Activated CD4-positive, alpha-beta T cell treated with anti-CD3 and anti-CD28 coated beads, Interleukin-2, amount 10 ng/mL, durations not matched to agents 24 days and 14 days (primary cell): Measurements from ENCODE around the gene ZNF227. TPM values are rescaled to one million over a fixed set of nuclear protein-coding genes. Genes with fewer than 3 reads are reported as not detected.

Experiments
- DNase-seq: peaks from one replicate; pipeline ENCODE4 v3.0.0; 2022
- H3K27ac Mint-ChIP-seq: one replicate; pipeline ENCODE4 v1.8.0; 2022; ENCODE audit warnings: mild to moderate bottlenecking, mixed read lengths
- H3K27me3 Mint-ChIP-seq: one replicate; pipeline ENCODE4 v1.8.0; 2022; ENCODE audit warnings: mixed read lengths
- H3K36me3 Mint-ChIP-seq: one replicate; pipeline ENCODE4 v1.8.0; 2022; ENCODE audit warnings: low read depth, mild to moderate bottlenecking, mixed read lengths
- H3K4me1 Mint-ChIP-seq: one replicate; pipeline ENCODE4 v1.8.0; 2021; ENCODE audit warnings: mixed read lengths
- H3K4me3 Mint-ChIP-seq: one replicate; pipeline ENCODE4 v1.8.0; 2022; ENCODE audit warnings: mild to moderate bottlenecking, moderate library complexity, mixed read lengths
- H3K9me3 Mint-ChIP-seq: one replicate; pipeline ENCODE4 v1.8.0; 2021; ENCODE audit warnings: mixed read lengths
- intact Hi-C: fragments of 100-400 bp; cut with micrococcal nuclease; formaldehyde crosslinking; loops from one replicate; pipeline ENCODE4 v1.15.1; 2023
- total RNA-seq: library from RNA; stranded (reverse); gene quantifications from 2 replicates; pipeline ENCODE4 v1.2.3, GENCODE V29; 2022

The ZNF227 gene
- total RNA-seq, 1 donor from 2014 or later = 17.8 TPM

DNA sequence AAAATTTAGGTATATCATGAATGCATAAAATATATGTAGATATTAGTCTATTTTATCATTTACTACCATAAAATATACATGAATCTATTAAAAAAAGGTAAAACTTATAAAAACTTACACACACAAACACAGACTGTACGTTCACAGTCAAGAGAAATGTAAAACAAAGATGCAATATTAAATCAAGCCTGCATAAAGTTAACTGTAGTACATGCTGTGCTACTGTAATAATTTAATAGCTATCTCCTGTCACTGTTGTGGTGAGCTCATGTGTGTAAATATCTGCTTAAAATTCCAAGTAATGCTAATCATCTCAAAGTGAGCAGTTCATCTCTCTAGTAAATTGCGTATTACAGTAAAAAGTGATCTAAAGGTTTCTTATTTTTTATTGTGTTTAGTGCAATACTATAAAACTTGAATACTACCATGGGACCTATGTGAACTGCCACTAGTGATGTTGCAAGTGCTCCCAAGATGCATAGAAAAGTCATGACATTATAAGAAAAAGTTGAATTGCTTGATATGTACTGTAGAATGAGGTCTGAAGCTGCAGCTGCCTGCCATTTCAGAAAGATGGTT lies 46.6 kb downstream of the ZNF227 start:
- DNase-seq = no peak
- Mint-ChIP-seq H3K27me3 (no peaks in the 10 kb centered on the region), H3K4me1 (peaks cover 3% of the 10 kb centered on the region), H3K9me3 (peaks cover 39% of the 10 kb centered on the region), H3K4me3 (no peak overlapping the region), H3K36me3 (peaks cover 2% of the 10 kb centered on the region), H3K27ac (no peak overlapping the region)
- intact Hi-C loops = no loop called here

DNA sequence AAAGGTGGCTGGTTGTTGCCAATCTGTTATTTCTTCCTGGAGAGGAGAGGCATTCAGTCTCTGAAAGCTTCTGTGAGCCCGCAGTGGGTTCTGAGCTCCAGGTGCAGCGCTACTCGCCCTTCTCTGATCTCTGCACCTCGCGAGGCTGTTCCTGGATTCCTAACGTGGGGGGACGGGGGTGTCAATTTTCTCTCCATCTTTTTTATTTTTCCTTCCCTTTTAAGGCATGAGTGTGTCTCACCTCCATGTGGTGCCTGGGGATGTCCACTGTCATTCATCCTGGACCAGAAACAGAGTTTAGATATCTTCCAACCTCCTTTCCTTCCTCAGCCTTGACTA lies 48.0 kb downstream of the ZNF227 start:
- Mint-ChIP-seq H3K9me3 (peaks cover 33% of the 10 kb centered on the region), H3K27ac (no peak overlapping the region), H3K4me3 (peak overlapping the region; percentile 71), H3K27me3 (no peaks in the 10 kb centered on the region), H3K36me3 (peaks cover 2% of the 10 kb centered on the region), H3K4me1 (peaks cover 3% of the 10 kb centered on the region)
- intact Hi-C loops = no loop called here
- DNase-seq = no peak

DNA sequence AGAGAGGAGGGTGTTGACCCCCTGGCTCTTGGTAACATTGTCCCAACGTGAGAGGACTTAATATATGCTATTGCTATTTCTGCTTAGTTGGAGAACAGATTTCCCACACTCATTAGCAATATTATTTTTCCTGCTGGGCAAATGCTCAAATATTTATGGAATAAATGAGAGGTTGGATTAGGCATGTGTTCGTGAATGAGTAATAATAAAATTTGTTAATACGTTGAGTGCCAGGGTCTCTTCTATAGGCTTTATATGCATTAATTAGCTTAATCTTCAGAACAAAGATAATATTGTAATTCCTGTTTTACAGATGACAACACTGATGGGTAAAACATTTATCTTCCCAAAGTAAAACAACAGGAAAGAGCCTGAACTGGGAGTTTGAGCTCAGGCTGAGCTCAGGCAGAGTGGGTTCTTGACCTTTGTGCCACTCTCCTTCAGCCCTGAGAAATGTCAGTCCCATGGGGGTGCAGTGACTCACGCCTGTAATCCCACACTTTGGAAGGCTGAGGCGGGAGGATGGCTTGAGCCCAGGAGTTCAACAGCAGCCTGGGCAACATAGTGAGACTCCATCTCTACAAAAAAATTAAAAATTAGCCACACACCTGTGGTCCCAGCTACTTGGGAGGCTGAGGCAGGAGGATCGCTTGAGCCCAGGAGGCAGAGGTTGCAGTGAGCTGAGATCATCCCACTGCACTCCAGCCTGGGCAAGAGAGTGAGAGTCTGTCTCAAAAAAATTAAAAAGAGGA lies 48.5 kb downstream of the ZNF227 start:
- Mint-ChIP-seq H3K27me3 (no peaks in the 10 kb centered on the region), H3K36me3 (peaks cover 2% of the 10 kb centered on the region), H3K4me1 (peaks cover 3% of the 10 kb centered on the region), H3K9me3 (peaks cover 36% of the 10 kb centered on the region), H3K4me3 (peak overlapping the region; percentile 71), H3K27ac (no peak overlapping the region)
- no peak for DNase-seq
- intact Hi-C loops = no loop called here

DNA sequence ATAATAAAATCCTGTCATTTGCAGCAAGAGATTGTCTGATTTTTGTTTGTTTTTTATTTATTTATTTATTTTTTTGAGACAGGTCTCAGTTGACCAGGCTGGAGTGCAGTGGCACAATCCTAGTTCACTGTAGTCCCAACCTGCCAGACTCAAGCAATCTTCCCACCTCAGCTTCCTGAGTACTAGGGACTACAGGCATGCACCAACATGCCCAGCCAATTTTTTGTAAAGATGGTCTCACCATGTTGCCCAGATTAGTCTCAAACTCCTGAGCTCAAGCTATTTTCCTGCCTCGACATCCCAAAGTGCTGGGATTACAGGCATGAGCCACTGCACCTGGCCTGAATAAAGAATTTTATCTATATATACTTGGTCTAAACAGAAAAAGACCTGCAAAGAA lies 65.0 kb downstream of the ZNF227 start:
- peaks cover 3% of the 10 kb centered on the region for H3K36me3 Mint-ChIP-seq
- intact Hi-C loops = no loop called here
- no peak overlapping the region for H3K27ac Mint-ChIP-seq
- H3K4me3 Mint-ChIP-seq = no peak overlapping the region
- no peaks in the 10 kb centered on the region for H3K4me1 Mint-ChIP-seq
- no peaks in the 10 kb centered on the region for H3K27me3 Mint-ChIP-seq
- DNase-seq = no peak
- peaks cover 41% of the 10 kb centered on the region for H3K9me3 Mint-ChIP-seq

DNA sequence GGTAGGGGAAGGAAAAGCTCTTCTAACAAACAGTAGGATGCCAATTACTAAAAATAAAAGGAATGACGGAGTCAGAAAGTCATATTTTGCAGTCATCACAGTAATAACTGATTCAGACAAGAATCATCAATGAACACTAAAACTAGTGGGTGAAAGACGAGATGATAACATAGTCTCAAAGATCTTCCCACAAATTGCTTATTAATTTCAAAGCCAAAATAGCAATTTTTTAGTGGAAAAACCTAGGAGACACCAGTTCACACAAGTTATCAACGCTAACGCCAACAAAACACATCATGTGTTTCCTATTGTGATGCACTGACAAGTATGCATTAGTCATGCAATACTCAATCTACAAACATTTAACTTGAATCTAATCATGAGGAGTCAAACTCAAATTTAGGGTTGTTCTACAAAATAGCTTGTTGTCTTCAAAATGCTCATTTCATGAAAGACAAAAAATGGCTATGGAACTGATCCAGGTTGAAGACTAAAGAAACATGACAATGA lies 65.9 kb downstream of the ZNF227 start:
- Mint-ChIP-seq H3K36me3 (peaks cover 3% of the 10 kb centered on the region), H3K9me3 (peaks cover 41% of the 10 kb centered on the region), H3K27me3 (no peaks in the 10 kb centered on the region), H3K4me3 (no peak overlapping the region), H3K27ac (no peak overlapping the region), H3K4me1 (no peaks in the 10 kb centered on the region)
- no peak for DNase-seq
- intact Hi-C loops = no loop called here

DNA sequence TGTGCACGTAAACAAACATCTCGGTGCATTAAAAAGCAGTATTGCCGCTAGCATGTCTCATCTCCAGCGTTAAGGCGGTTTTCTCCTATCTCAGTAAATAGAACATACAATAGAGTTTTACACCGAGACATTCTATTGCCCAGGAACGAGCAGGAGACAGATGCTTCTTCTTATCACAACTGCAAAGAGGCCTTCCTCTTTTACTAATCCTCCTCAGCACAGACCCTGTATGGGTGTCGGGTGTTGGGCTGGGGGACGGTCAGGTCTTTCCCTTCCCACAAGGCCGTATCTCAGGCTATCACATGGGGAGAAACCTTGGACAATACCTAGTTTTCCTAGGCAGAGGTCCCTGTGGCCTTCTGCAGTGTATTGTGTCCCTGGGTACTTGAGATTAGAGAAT lies 68.6 kb downstream of the ZNF227 start:
- no peak for DNase-seq
- Mint-ChIP-seq H3K4me1 (no peaks in the 10 kb centered on the region), H3K27ac (no peak overlapping the region), H3K27me3 (no peaks in the 10 kb centered on the region), H3K9me3 (peaks cover 39% of the 10 kb centered on the region), H3K36me3 (peaks cover 6% of the 10 kb centered on the region), H3K4me3 (no peak overlapping the region)
- intact Hi-C loops = no loop called here

DNA sequence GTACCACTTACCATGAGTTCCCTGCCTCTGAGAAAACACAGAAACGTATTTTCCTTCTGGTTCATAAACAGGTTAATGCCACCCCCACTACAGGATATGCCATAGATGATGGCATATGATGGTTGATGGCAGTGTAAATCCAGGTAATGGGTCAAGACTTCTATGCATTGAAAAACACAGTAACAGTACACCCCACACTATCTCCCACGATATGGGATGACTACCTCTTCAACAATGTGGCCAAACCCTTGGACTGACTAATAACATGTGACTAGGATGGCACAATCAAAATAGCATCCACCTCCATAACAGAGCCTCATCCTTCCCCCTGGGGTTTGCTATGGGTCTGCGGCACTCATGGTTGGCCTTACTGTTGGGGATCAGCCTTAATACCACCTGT lies 70.5 kb downstream of the ZNF227 start:
- no peaks in the 10 kb centered on the region for H3K27me3 Mint-ChIP-seq
- peaks cover 39% of the 10 kb centered on the region for H3K9me3 Mint-ChIP-seq
- no peak overlapping the region for H3K27ac Mint-ChIP-seq
- no peak for DNase-seq
- peaks cover 14% of the 10 kb centered on the region for H3K36me3 Mint-ChIP-seq
- intact Hi-C loops = no loop called here
- H3K4me3 Mint-ChIP-seq = no peak overlapping the region
- no peaks in the 10 kb centered on the region for H3K4me1 Mint-ChIP-seq

DNA sequence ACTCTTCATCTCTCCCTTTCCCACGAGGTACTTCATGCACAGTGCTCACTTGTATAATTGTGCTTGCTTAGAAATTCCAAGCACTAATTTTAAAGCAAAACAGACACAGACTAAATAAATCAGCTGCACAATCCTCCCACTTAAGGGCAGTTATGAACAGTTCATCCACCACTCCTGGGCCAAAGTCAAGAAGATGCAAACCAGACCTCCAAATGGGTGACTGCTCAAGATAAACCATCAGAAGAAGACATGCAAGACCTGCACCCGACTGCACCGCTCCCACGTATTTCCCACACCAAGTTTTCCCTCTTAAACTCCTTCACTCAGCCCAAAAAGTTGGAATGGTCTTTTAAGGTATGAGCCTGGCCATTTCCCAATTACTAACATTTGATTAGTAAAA lies 72.6 kb downstream of the ZNF227 start:
- Mint-ChIP-seq H3K4me1 (no peaks in the 10 kb centered on the region), H3K4me3 (no peak overlapping the region), H3K27ac (no peak overlapping the region), H3K36me3 (peaks cover 36% of the 10 kb centered on the region), H3K9me3 (peaks cover 38% of the 10 kb centered on the region), H3K27me3 (no peaks in the 10 kb centered on the region)
- DNase-seq = no peak
- intact Hi-C loops = no loop called here

Other genes starting within 250 kb of the ZNF227 start
- gene ZNF155, start 228.3 kb upstream of the ZNF227 start, total RNA-seq = 4.6 and 6.6 TPM in 2 replicates
- gene ZNF230, start 209.6 kb upstream of the ZNF227 start, total RNA-seq = 2.4 and 4.5 TPM in 2 replicates
- gene ZNF222, start 187.2 kb upstream of the ZNF227 start, total RNA-seq = 1.1 and 1.8 TPM in 2 replicates
- gene ZNF223, start 160.5 kb upstream of the ZNF227 start, total RNA-seq = 0.40 TPM in 1 of 2 replicates, not detected in the other
- gene ZNF284, start 140.4 kb upstream of the ZNF227 start, total RNA-seq = 1.2 TPM in 2 replicates
- gene ZNF224, start 118.2 kb upstream of the ZNF227 start, total RNA-seq = 17.0 and 17.4 TPM in 2 replicates
- 2.7 and 3.2 TPM in 2 replicates for gene ZNF225, start 99.1 kb upstream of the ZNF227 start, total RNA-seq
- 10.9 and 12.9 TPM in 2 replicates for gene ZNF234, start 71.0 kb upstream of the ZNF227 start, total RNA-seq
- gene ZNF226, start 47.4 kb upstream of the ZNF227 start, total RNA-seq = 10.4 and 12.3 TPM in 2 replicates
- 0.12 TPM in 1 of 2 replicates, not detected in the other for gene ZNF233, start 47.4 kb downstream of the ZNF227 start, total RNA-seq
- gene ZNF235, start 92.5 kb downstream of the ZNF227 start, total RNA-seq = 2.8 and 3.1 TPM in 2 replicates
- not detected in 2 replicates for gene ZNF112, start 144.1 kb downstream of the ZNF227 start, total RNA-seq
- gene ZNF285, start 189.1 kb downstream of the ZNF227 start, total RNA-seq = not detected in 2 replicates
- 0.05 TPM in 1 of 2 replicates, not detected in the other for gene ZNF229, start 235.9 kb downstream of the ZNF227 start, total RNA-seq